HL-60 (cell line): Measurements from ENCODE around the gene CACNA2D3.

Experiments
- GABPA ChIP-seq: IDR thresholded peaks from 2 replicates; pipeline ENCODE4 v1.6.1; 2012; ENCODE audit warnings: low read depth
- POLR2AphosphoS5 ChIP-seq: IDR thresholded peaks from 2 replicates; pipeline ENCODE4 v1.6.1; 2012; ENCODE audit warnings: low read depth
- REST ChIP-seq: IDR thresholded peaks from 2 replicates; pipeline ENCODE4 v1.6.1; 2012; ENCODE audit warnings: low read depth; ENCODE audit not compliant: insufficient replicate concordance
- TF ChIP-seq, protein P1 (sequence below): IDR thresholded peaks from one replicate; pipeline ENCODE4 v1.5.1; 2011; ENCODE audit warnings: low read length, control low read depth, inconsistent platforms; ENCODE audit not compliant: insufficient read depth

DNA sequence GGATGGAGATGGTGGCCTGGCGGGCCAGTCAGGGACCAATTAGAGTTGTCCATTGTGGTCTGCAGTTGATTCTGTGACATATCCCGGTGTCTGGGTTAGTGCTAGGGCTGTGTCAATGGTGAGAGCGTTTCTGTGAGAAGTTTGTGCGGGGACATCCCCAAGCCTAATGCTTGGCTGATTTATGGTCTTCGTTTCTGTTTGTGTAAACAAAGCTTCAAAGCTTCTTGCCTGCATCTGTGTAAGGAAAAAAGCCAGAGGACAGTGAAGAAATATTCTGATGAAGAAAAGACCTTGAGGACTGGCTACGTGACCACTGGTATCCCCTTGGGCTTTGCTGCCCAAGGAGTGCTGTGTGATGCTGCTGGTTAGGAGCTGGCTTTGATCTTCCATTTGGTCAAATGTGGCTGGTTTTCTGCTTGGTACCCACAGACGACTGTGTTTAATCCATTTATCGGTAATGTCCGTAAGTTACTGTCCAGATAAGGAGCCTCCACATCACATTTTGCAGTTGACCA, 880.1 kb downstream of the CACNA2D3 start:
- no peak for TF ChIP-seq REST
- TF ChIP-seq, protein P1, sequence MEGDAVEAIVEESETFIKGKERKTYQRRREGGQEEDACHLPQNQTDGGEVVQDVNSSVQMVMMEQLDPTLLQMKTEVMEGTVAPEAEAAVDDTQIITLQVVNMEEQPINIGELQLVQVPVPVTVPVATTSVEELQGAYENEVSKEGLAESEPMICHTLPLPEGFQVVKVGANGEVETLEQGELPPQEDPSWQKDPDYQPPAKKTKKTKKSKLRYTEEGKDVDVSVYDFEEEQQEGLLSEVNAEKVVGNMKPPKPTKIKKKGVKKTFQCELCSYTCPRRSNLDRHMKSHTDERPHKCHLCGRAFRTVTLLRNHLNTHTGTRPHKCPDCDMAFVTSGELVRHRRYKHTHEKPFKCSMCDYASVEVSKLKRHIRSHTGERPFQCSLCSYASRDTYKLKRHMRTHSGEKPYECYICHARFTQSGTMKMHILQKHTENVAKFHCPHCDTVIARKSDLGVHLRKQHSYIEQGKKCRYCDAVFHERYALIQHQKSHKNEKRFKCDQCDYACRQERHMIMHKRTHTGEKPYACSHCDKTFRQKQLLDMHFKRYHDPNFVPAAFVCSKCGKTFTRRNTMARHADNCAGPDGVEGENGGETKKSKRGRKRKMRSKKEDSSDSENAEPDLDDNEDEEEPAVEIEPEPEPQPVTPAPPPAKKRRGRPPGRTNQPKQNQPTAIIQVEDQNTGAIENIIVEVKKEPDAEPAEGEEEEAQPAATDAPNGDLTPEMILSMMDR = no peak
- no peak for TF ChIP-seq POLR2AphosphoS5
- TF ChIP-seq GABPA = no peak
